Measurements from ENCODE around the gene GPRIN3.
"Not testable (repeated sequence)": the region's sequence is repeated elsewhere in the genome, so short reads cannot be mapped to it uniquely, and the experiment has no call there.

GPRIN3 gene

DNA sequence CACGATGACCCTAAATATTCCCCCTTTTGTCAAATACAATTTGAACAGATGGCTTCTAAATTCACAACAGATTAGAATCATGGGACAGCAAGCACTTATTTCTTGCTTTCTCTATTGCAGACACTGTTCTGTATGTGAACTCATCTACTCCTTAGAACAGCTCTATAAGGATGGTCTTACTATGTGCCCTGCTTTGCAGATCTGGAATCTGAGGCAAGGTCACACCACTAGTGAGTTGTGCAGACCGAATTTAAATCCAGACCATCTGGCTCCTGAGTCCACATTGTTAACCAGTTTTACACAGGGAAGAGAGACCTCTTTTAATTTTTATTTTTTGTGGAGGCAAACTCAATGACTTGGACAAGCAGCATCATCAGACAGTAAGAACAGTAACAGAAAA is 50.2 kb downstream of the GPRIN3 start:
- DNase-seq (ENCODE audit: low read depth in 3 of 3), result no peak

DNA sequence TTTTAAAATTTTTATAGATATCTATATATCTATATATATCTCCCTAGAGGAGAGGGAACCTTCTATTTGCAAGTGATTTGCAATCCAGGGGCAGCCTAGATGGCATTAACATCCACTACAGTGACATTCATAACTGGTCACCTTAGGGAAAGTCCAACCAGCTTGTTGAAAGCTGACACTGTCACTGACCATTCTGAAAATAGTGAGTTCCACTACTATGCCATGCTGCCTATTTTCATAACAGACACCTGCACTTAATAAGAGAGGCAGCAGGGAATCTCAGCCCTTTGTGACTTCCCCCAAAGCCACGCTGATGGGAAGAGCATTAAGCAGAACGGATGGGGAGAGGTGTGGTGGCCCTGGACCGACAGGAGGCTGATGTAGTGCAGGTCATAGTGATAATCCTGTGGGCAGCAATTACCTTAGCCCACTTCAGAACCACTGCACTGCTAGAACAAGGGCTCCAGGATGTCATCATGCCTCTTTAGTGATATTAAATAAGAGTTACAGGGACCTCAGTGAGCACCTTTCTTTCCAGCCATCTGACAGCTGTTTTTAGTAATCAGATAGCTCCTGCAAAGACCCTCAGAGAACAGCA is 51.3 kb downstream of the GPRIN3 start:
- DNase-seq (ENCODE audit: low read depth in 3 of 3), result no peak

DNA sequence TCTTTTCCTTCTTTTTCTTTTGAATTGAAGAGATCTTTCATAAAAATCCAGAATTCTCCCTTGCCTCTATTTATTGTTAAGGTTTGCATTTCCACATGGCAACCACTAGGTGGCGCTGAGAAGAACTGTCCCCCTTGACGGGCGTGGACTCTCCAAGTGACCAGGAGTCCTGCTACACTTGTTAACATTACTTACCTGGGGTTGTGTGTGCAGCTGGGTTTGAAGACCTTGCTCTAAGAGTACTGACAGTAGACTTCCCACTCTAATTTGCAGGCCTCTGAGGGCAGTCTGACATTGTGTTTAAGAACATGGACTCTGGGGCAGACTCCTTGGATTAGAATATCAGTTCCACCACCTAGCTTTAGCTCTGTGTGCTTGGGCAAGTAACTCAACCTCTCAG is 52.8 kb downstream of the GPRIN3 start:
- peak in 2 of 3 experiments; percentile 18 to 19 for DNase-seq (ENCODE audit: low read depth in 3 of 3)

DNA sequence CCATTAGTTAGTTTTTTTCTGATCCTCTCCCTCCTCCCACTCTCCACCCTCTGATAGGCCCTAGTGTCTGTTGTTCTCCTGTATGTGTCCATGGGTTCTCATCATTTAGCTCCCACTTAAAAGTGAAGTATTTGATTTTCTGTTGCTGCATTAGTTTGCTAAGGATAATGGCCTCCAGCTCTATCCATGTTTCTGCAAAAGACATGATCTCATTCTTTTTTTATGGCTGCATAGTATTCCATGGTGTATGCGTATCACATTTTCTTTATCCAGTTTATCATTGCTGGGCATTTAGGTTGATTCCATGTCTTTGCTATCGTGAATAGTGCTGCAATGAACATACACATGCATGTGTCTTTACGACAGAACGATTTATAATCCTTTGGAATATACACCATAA is 53.3 kb downstream of the GPRIN3 start:
- not testable (repeated sequence) for DNase-seq (ENCODE audit: low read depth in 3 of 3)

DNA sequence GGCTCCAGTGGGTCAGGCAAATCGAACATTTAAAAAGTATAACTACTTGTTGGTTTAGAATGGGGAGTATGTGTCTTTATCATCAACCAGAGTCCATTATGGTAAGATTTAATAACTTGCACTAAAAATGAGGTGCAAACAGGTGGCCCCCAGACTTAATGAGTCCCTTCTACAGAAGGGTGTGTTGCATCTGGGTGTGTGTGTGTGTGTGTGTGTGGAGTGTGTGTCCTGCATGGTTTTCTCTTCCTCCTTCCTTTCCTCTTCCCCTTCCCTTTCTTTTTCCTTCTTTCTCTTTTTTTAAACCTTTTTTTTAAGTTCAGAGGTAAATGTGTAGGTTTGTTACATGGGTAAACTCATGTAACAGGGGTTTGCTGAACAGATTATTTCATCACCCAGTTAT is 53.7 kb downstream of the GPRIN3 start:
- DNase-seq (ENCODE audit: low read depth in 3 of 3), result no peak

DNA sequence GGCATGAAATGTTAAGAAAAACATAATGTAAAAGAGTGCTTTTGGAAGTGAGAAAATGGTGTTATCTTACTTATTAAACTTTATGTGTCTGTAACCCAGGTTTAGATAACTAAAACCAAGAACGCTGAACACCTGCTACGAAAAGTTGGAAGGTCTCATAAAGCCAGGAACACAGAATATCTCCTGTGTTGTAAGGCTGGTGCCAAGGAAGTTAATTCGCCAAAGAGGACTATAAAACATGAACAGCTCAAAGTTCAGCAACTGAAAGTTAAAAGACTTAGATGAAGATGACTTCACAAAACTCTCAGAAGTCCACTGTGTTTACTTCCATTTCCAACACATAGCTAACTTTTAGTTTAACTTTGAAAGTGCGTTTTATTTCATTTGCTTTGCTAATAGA is 54.3 kb downstream of the GPRIN3 start:
- DNase-seq (ENCODE audit: low read depth in 3 of 3), result no peak

DNA sequence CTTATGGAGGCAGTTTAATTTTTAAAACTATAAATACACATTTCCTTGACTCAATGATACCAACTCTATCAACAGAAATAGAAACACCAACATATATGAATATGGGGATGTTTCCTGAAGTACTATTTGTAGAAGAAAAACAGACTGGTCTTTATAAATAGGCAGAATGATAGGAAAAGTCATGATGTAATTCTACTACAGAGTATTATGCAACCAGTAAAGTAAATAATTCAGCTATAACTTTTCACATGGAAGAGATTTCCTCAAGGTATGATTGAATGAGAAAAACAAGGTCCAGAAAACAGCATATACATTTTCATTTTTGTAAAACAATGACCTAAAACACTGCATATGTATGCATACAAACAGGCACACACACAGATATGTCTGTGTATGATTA is 56.2 kb downstream of the GPRIN3 start:
- DNase-seq (ENCODE audit: low read depth in 3 of 3), result no peak

DNA sequence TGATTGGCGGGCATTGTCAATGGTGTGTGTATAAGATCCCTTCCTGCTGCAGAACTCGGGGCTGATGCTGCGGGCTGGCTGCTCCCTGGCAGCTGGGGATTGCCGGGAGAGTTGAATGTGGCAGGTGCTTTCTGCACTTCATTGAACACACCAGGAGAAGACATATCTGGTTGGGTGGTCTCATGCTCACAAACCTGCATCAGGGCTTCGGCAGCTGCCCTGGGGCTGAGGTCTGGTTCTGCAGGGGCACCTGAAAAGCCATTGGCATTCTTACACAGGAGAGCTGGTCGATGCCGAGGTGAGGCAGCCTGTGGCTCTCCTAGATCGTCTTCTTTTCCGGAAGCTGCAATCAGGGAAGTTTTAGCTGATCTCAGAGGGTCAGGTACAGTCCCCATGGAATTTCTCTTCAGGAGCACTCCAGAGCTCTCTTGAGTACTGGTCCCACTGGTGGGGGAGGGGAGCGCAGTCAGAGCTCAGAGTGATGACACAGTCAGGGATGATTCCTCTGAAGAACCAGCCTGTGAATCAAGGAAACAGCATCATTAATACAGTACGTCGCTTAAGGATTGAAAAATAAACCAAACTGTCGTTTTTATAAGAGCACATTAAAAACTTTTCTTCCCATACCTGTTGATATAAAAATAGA is 57.8 kb downstream of the GPRIN3 start:
- no peak for DNase-seq (ENCODE audit: low read depth in 3 of 3)

DNA sequence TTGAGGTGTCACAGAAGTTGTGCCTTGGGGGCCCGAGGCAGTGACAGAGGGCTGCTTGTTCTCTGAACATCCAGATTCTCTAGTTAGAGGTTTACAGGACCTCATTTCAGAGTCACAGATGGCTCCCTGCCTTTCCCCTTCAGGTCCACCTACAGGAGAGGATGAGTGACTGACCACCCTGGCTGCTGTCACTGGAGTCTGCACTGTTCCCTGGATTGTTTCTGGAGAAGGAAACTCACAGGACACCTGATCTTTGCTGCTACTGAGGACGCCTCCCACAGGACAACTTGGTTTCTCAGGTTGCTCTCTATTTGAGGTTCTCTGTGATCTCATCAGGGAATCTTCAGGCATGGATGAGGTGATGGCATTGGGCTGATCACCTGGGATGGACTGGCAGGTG is 58.3 kb downstream of the GPRIN3 start:
- no peak for DNase-seq (ENCODE audit: low read depth in 3 of 3)

DNA sequence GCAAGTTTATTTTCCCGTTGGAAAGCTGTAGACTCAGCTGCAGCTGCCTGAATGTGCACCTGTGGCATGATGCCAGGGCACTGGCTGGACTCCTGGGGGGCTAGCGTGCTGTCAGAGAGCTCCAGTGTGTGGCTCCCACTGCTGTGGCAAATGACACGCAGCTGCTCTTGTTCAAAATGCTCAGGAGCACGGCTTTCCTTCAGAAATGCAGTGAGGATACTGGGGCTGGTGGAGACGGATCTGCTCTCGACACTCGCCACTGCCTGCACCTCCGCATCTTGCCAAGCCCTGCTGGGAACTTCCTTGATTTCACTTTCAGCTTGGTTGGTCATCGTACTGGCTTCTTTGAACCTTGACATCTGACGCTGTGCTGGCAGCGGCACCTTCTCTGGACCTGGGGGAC is 58.7 kb downstream of the GPRIN3 start:
- no peak for DNase-seq (ENCODE audit: low read depth in 3 of 3)

DNA sequence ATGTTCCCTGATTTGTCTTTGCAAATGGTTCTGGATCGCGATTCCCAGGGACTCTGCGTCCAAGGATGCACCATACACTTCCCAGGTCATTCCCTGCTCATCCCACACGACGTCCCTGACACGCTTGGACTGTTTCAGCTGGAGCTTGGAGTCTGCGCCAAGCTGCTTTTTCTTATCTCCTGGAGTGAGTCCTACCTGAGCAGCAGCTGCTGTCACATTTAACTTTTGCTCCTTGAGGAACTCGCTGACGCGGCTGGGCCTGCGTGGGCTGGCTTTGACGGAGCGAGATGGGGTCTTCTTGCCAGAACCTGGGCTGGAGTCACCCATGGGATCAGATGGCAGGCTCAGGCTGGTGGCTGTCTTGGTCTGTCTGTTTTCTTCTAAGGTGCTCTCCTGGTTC is 59.6 kb downstream of the GPRIN3 start:
- no peak for DNase-seq (ENCODE audit: low read depth in 3 of 3)

DNA sequence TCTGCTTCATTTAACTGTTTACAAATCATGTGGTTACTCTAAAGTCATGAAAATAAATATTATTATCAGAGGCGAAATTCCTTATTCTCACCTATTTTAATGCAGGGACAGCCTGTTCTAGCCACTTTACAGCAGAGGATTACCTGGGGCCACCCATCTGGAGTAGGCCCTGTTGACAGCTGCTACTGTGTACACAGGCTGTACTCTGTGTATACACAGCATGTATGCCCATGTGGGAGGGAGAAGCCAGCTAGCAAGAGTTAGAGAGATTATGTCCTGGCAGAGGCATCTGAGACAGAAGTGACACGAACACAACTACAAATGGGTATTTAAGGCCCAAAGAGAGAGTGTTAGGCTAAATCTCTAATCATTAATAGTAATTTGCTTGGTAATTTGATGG is 62.1 kb downstream of the GPRIN3 start:
- no peak for DNase-seq (ENCODE audit: low read depth in 3 of 3)

DNA sequence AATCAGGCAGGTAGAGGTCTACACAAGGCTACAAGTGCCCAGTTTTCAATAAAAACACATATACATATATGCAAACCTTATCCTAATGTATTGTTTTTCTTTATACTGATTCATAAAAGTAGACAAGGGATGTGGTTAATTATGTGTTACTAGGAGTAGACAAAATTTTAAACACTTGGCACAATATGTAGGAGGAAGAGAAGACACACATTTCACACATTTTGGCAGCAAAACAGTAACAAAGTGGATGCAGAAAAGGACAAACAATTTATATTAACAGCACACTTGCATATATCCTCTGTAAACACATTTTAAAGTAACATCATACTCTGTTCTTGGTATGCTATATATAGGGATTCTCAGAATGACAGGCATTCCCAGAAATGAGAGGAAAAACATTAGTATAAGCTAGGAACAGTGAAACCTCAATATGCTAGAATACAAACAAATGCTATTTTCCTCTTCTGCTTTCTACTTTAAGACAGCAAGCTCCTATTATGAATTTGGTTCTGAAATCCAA is 63.8 kb downstream of the GPRIN3 start:
- DNase-seq (ENCODE audit: low read depth in 3 of 3), result no peak

DNA sequence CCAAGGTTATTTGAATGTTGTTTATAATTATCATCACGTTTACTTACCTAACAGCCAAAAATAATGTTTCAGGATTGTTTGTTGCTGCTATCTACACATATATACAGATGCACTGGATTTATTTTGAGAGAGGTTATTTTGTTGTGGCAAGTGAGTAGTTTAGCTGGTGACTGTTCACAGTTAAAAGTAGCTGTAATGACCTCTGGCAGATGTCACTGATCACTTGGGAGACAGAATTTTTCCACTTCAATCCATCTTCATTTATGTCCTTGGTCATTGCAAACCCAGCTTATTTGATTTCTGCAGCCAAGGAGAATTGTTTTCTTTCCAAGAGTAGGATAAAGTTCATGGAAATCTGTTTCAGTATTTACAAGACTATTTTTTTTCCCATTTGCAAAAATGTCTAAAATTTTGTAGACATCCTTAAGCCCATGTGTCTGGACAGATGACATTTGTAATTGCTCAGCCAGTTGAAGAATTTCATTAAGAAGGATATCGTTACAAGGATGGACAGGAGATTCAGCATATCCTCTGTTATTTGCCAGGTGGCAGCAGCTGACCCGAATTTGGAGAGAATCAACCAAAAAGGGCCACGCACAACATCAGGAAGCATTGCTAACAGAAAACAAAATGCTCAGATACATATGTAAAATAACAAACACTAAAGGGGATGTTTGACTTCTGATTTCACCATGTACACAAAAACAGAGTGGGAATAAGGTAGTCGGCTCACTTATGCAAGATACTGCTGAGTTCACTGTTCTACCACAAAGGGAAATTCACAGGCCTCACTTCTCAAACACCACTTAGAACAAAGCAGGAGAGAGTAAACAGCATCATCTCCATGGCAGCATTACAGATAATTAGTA is 64.5 kb downstream of the GPRIN3 start:
- no peak for DNase-seq (ENCODE audit: low read depth in 3 of 3)

DNA sequence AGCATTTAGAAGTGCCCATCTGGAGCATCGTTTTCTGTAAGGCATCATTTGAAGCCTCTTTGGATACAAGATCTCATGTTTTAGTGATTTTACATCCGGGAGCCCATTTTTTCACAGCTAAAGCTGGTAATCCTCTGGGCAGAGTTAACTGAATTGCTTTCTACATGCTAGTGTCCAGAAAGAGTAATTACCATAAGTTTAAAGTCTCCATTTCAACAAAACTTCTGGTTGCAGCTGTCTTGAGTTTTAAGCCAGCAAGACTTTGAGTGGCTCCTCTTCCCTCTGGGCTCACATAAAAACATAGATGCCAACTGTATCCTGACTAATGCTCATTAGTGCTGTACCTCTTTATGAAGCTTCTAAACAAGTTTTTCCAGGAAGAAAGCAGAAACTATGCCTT is 65.4 kb downstream of the GPRIN3 start:
- no peak for DNase-seq (ENCODE audit: low read depth in 3 of 3)

DNA sequence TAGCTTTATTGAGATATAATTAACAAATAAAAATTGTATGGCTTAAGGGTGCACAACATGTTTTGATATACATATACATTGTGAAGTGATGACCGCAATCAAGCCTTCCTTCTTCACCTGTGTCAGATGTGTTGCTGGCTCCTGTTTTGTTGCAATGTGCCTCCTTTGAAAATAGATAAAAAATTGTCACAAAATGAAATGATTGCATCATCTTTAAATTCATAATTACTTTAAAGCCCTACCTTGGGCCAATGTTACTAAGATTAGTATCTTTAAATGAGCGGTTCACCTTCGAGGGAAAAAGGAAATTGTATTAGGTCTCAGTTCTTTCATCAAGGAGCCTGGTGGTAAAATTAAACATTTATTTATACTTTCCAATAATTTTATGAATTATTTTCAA is 77.3 kb downstream of the GPRIN3 start:
- no peak for DNase-seq (ENCODE audit: low read depth in 3 of 3)

DNA sequence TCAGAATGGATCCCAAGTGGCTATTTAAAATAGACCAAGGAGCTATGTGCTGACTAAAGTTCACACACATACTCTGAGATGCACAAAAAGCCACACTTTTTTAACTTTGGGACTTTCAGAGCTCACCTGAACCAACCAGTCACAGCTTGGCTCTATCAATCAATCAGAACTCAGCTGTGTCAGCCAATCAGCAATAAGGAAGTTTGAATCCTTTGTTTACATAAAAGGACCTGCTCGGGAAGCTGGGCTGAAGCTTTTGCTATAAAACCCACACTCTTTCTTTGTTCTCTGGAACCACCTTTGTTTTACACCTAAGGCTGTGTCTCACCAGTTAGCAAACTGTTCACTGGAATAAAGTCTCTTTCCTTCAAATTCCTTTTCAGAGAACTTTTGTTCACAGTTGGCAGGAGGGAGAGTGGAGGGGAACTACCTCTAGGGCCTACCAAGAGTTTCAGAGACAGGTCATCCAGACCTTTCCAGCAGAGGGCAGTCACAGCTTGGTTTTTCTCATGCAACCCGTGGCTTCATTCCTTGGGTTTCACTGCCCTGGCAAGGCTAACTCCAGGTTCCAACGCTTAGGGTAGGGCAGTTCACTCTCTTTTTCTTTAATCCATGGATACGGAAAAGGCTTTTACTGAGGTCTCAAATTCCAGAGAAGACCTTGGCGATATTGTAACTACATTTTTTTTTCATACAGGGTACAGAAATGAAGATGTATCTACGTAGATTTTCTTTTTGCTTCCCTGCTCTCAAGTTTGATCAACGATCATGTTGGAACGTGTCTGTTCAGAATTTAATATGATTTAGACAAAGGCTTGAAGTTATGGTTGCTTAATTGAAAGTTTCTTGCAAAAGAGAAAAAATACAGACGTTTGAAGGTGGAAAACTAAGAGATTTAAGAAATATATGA is 80.7 kb downstream of the GPRIN3 start:
- peak; percentile 51 to 68 (median 63) for DNase-seq (ENCODE audit: low read depth in 3 of 3)

DNA sequence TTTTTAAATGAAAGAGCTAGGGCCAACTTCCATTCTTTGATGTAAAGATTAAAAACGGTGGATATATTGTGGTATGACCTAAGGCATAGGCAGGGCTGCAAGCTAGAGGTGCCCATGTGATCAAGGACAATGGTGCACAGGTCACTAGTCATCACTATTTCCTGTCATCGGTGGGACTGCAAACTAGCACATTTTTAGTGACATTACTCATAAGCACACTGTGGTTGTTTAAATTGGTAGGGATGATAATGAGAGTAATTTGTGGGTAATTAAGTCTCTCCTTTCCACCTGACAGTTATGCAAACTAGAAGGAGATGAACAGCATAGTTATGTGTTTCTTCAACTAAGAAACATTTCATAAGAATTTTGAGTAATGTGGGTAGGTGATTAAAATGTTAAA is 85.4 kb downstream of the GPRIN3 start:
- no peak for DNase-seq (ENCODE audit: low read depth in 3 of 3)

DNA sequence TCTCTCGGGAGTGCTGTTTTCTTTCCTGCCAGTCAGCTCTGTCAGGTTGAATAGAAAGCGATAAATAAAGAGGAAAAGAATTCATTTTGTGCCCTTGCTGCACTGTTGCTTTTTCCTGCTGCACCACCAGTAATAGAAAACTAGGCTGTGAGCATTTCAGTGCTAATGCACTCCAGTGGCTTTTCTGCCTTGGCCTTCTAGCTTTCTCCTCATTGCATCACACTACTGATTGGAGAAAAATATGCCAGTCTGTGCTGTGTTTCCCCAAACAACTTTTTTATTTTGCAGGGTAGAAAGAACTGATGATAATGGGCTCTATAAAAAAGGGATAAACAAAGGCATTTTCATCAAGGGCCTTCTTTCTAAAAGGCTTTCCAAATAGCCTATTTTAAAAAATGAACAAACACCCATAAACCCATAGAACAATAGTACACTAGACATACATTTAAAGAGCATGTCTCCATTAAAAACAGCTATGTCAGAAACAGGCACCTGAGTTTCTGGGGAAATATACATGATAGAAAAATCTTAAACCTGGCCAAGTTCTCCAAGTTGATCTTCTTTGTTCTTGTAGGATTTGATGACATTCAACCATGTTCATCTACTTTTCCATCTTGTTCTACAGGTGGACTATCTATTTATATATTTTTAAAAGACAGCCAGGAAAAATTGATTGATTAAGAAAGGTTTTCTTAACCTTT is 86.3 kb downstream of the GPRIN3 start:
- DNase-seq (ENCODE audit: low read depth in 3 of 3), result no peak

DNA sequence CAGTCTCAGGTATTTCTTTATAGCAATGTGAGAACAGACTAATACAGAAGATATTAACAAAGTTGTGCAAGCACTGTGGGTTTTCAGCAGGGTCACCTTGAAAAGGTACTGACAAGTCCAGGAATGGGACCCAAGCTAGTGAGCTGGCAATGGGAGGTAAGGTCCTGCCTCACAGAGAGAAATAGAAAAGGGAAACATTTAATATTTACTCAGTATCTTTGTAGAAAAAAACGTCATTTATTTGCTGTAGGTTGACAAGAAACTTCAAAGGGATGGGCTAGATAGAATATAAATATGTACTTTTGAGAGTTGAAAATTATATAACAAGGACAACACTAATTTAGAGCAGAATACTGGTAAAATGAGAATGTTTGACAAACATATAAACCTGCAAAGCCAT is 89.0 kb downstream of the GPRIN3 start:
- DNase-seq (ENCODE audit: low read depth in 3 of 3), result no peak

DNA sequence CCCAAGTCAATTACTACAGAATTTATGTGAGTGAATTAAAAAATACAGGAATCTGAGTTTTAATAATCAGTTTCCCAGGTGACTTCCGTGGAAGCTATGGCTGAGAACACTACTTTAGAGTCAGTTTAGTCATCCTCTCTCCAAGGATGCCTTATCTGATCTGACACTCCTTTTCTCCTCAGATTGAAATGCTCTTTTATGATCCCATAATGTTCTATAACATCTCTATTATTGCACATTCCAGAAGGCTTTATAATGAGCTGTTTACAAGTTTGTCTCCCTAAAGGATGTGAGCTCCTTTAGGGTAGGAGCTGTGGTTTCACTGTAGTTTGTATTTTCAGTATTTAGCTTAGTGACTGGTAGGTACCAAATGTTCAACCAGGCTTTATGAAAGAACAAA is 90.0 kb downstream of the GPRIN3 start:
- no peak for DNase-seq (ENCODE audit: low read depth in 3 of 3)
